Neural progenitor cell (in vitro differentiated cells): Measurements from ENCODE around the gene KCNAB3. TPM values are rescaled to one million over a fixed set of nuclear protein-coding genes. Genes with fewer than 3 reads are reported as not detected.

Experiments
- DNase-seq: peaks from one replicate; pipeline ENCODE4 v3.0.0-alpha.2; 2016; ENCODE audit warnings: low spot score
- H2AFZ ChIP-seq: fragments of 200-600 bp; sonication (generic); replicated peaks from 2 replicates; pipeline ENCODE4 v1.6.1; 2016; ENCODE audit warnings: antibody characterized with exemption
- H3F3A ChIP-seq: fragments of 200-600 bp; sonication (generic); 2 replicates; pipeline ENCODE4 v1.6.1; 2016; ENCODE audit warnings: antibody characterized with exemption, low read depth
- H3K27ac ChIP-seq: fragments of 200-600 bp; sonication (generic); 2 replicates; pipeline ENCODE4 v1.5.1; 2016; ENCODE audit warnings: mild to moderate bottlenecking
- H3K27me3 ChIP-seq: fragments of 200-600 bp; sonication (generic); 2 replicates; pipeline ENCODE4 v1.6.1; 2016; ENCODE audit warnings: mild to moderate bottlenecking, moderate library complexity
- H3K36me3 ChIP-seq: fragments of 200-600 bp; sonication (generic); 2 replicates; pipeline ENCODE4 v1.5.1; 2016
- H3K4me1 ChIP-seq: fragments of 200-600 bp; sonication (generic); 2 replicates; pipeline ENCODE4 v1.6.1; 2016; ENCODE audit warnings: mixed run types
- H3K4me2 ChIP-seq: fragments of 200-600 bp; sonication (generic); 2 replicates; pipeline ENCODE4 v1.6.1; 2016
- H3K4me3 ChIP-seq: fragments of 200-600 bp; sonication (generic); 2 replicates; pipeline ENCODE4 v1.5.1; 2016
- H3K79me2 ChIP-seq: fragments of 200-600 bp; sonication (generic); 2 replicates; pipeline ENCODE4 v1.6.1; 2016; ENCODE audit warnings: low read depth
- H3K9ac ChIP-seq: fragments of 200-600 bp; sonication (generic); 2 replicates; pipeline ENCODE4 v1.6.1; 2016
- H3K9me3 ChIP-seq: fragments of 200-600 bp; sonication (generic); 2 replicates; pipeline ENCODE4 v1.5.1; 2016; ENCODE audit warnings: low read depth
- H4K20me1 ChIP-seq: fragments of 200-600 bp; sonication (generic); 2 replicates; pipeline ENCODE4 v1.6.1; 2016; ENCODE audit warnings: low read depth
- H3K27ac Mint-ChIP-seq: 3 replicates; pipeline ENCODE4 v1.8.0; 2021; ENCODE audit warnings: mixed read lengths
- H3K27me3 Mint-ChIP-seq: 2 replicates; pipeline ENCODE4 v1.8.0; 2022; ENCODE audit warnings: low read depth, mild to moderate bottlenecking, inconsistent platforms, moderate library complexity, mixed read lengths; ENCODE audit not compliant: insufficient read depth
- H3K36me3 Mint-ChIP-seq: 3 replicates; pipeline ENCODE4 v1.8.0; 2021; ENCODE audit warnings: mixed read lengths
- H3K4me1 Mint-ChIP-seq: 3 replicates; pipeline ENCODE4 v1.8.0; 2021; ENCODE audit warnings: mixed read lengths
- H3K4me3 Mint-ChIP-seq: 3 replicates; pipeline ENCODE4 v1.8.0; 2021; ENCODE audit warnings: mild to moderate bottlenecking, moderate library complexity, mixed read lengths
- H3K9me3 Mint-ChIP-seq: 3 replicates; pipeline ENCODE4 v1.8.0; 2020; ENCODE audit warnings: mixed read lengths
- CTCF ChIP-seq: fragments of 200-600 bp; sonication (generic); IDR thresholded peaks from 2 replicates; pipeline ENCODE4 v1.5.1; 2017; ENCODE audit warnings: antibody characterized with exemption, mild to moderate bottlenecking
- EZH2 ChIP-seq: fragments of 200-600 bp; sonication (generic); IDR thresholded peaks from 2 replicates; pipeline ENCODE4 v1.6.1; 2017; ENCODE audit warnings: antibody characterized with exemption, mild to moderate bottlenecking, moderate library complexity
- EZH2phosphoT487 ChIP-seq: fragments of 200-600 bp; sonication (generic); IDR thresholded peaks from 2 replicates; pipeline ENCODE4 v1.6.1; 2017; ENCODE audit warnings: antibody characterized with exemption
- total RNA-seq: library from RNA; depleted of rRNA; stranded (reverse); fragments of >200 nt; gene quantifications from 2 replicates; pipeline ENCODE4 v1.2.3, GENCODE V29; 2015; ENCODE audit warnings: low replicate concordance

Gene KCNAB3
- total RNA-seq, 1 donor from 2014 or later, result 1.0 TPM

- Mint-ChIP-seq H3K9me3 (no peaks in the 10 kb centered on the region), H3K36me3 (peaks cover 11% of the 10 kb centered on the region), H3K4me1 (peaks cover 50% of the 10 kb centered on the region), H3K27ac (no peak overlapping the region), H3K27me3 (peaks cover 8% of the 10 kb centered on the region), H3K4me3 (peak overlapping the region; percentile 99)
- TF ChIP-seq EZH2, result no peak
- no peak for TF ChIP-seq CTCF
- TF ChIP-seq EZH2phosphoT487, result no peak
- no peak for DNase-seq
- no peaks in the 10 kb centered on the region for H3F3A ChIP-seq
- peaks cover 10% of the 10 kb centered on the region for H3K79me2 ChIP-seq
- H3K4me2 ChIP-seq, result peak overlapping the region; percentile 88
- H2AFZ ChIP-seq, result peak overlapping the region; percentile 46
- H3K9me3 ChIP-seq, result no peaks in the 10 kb centered on the region
- peak overlapping the region; percentile 73 for H3K4me3 ChIP-seq
- peak overlapping the region; percentile 25 for H3K9ac ChIP-seq
- H3K27me3 ChIP-seq, result peaks cover 36% of the 10 kb centered on the region
- H3K4me1 ChIP-seq, result peaks cover 9% of the 10 kb centered on the region
- no peak overlapping the region for H3K27ac ChIP-seq
- H4K20me1 ChIP-seq, result peaks cover 21% of the 10 kb centered on the region
- no peaks in the 10 kb centered on the region for H3K36me3 ChIP-seq
Measured at GRCh38 chr17:7930841-7931631, 1.4 kb upstream of the KCNAB3 start.

GRCh38 chr17:7927596-7927995, 2.1 kb downstream of the KCNAB3 start:
- Mint-ChIP-seq H3K4me1 (peaks cover 27% of the 10 kb centered on the region), H3K4me3 (peak overlapping the region; percentile 85), H3K9me3 (no peaks in the 10 kb centered on the region), H3K27ac (no peak overlapping the region), H3K36me3 (peaks cover 6% of the 10 kb centered on the region), H3K27me3 (peaks cover 14% of the 10 kb centered on the region)
- Histone ChIP-seq H3K27ac (no peak overlapping the region), H3K27me3 (peaks cover 58% of the 10 kb centered on the region), H3K9ac (no peak overlapping the region), H3K4me2 (no peak overlapping the region), H2AFZ (no peak overlapping the region), H3K4me1 (peaks cover under 1% of the 10 kb centered on the region), H3K79me2 (no peaks in the 10 kb centered on the region), H3F3A (peaks cover 9% of the 10 kb centered on the region), H3K36me3 (no peaks in the 10 kb centered on the region), H3K4me3 (no peak overlapping the region), H3K9me3 (no peaks in the 10 kb centered on the region), H4K20me1 (peaks cover 7% of the 10 kb centered on the region)
- TF ChIP-seq EZH2, result no peak
- no peak for TF ChIP-seq CTCF
- TF ChIP-seq EZH2phosphoT487, result no peak
- no peak for DNase-seq

GRCh38 chr17:7922845-7923628, 6.6 kb downstream of the KCNAB3 start:
- H3K27me3 ChIP-seq, result peaks cover 87% of the 10 kb centered on the region
- peak overlapping the region; percentile 22 for H3K27ac Mint-ChIP-seq
- H3K4me3 ChIP-seq, result no peak overlapping the region

More at GRCh38 chr17:7922845-7923628, 6.6 kb downstream of the KCNAB3 start:
- H3K9me3 ChIP-seq, result no peaks in the 10 kb centered on the region
- H4K20me1 ChIP-seq, result no peaks in the 10 kb centered on the region
- TF ChIP-seq EZH2phosphoT487 (peak; percentile 62), CTCF (no peak), EZH2 (peak; percentile 73)
- H3K36me3 ChIP-seq, result no peaks in the 10 kb centered on the region
- H3F3A ChIP-seq, result peaks cover 14% of the 10 kb centered on the region
- H3K4me1 ChIP-seq, result peaks cover 4% of the 10 kb centered on the region
- no peaks in the 10 kb centered on the region for H3K9me3 Mint-ChIP-seq
- H3K4me3 Mint-ChIP-seq, result peak overlapping the region; percentile 43
- H3K36me3 Mint-ChIP-seq, result peaks cover 8% of the 10 kb centered on the region
- peaks cover 7% of the 10 kb centered on the region for H3K4me1 Mint-ChIP-seq
- no peak overlapping the region for H3K9ac ChIP-seq
- no peaks in the 10 kb centered on the region for H3K79me2 ChIP-seq
- H2AFZ ChIP-seq, result peak overlapping the region; percentile 84
- DNase-seq, result peak; percentile 90
- H3K27ac ChIP-seq, result no peak overlapping the region
- H3K27me3 Mint-ChIP-seq, result peaks cover 11% of the 10 kb centered on the region
- H3K4me2 ChIP-seq, result peak overlapping the region; percentile 71
